H1 (cell line): ENCODE results near the gene ROBO2. TPM values are rescaled to one million over a fixed set of nuclear protein-coding genes. Genes with fewer than 3 reads are reported as not detected.
A peak's percentile ranks its signal among the peaks of the same experiment; 100 is the strongest.

ENCODE experiments used
- CTCF ChIA-PET: fragments of 300-600 bp; sonication (Branson Sonifier 250); formaldehyde crosslinking; loops from one replicate; lab custom pipeline; 2021; ENCODE audit not compliant: partially characterized antibody; lab: Charles Lee
- POLR2A ChIA-PET: fragments of 300-600 bp; sonication (Branson Sonifier 250); formaldehyde crosslinking; loops from one replicate; lab custom pipeline; 2021; ENCODE audit warnings: inconsistent platforms; ENCODE audit not compliant: partially characterized antibody; lab: Charles Lee
- DNase-seq, 2 experiments: peaks; one replicate each; pipeline versions ENCODE4 v3.0.0 to v3.0.0-alpha.2; 2010 to 2022; ENCODE audit warnings: low spot score in 2 of 2, low read depth in 1 of 2, mixed read lengths in 1 of 2
- FAIRE-seq: peaks from 2 replicates; lab custom pipeline; 2011; peaks lifted over from hg19 to GRCh38; lab: Jason Lieb, UNC
- H2AFZ ChIP-seq: 2 replicates; pipeline ENCODE4 v1.8.1; 2012; ENCODE audit warnings: low read length, inconsistent platforms
- H2AK5ac ChIP-seq: 2 replicates; pipeline ENCODE4 v1.6.1; 2013; ENCODE audit warnings: low read depth, low read length
- H2BK120ac ChIP-seq: replicated peaks from 2 replicates; pipeline ENCODE3; 2013; ENCODE audit warnings: low read depth, low read length, inconsistent platforms
- H2BK12ac ChIP-seq: 2 replicates; pipeline ENCODE4 v1.6.1; 2013; ENCODE audit warnings: low read depth, low read length
- H2BK15ac ChIP-seq: 2 replicates; pipeline ENCODE4 v1.6.1; 2013; ENCODE audit warnings: low read length
- H2BK20ac ChIP-seq: 2 replicates; pipeline ENCODE4 v1.6.1; 2013; ENCODE audit warnings: low read length
- H2BK5ac ChIP-seq: 2 replicates; pipeline ENCODE4 v1.6.1; 2013; ENCODE audit warnings: low read depth, low read length
- H3K14ac ChIP-seq: 2 replicates; pipeline ENCODE4 v1.6.1; 2013; ENCODE audit warnings: inconsistent platforms; ENCODE audit not compliant: insufficient read length
- H3K18ac ChIP-seq: 2 replicates; pipeline ENCODE4 v1.6.1; 2013; ENCODE audit warnings: low read length; ENCODE audit errors: extremely low read depth
- H3K23ac ChIP-seq: 2 replicates; pipeline ENCODE4 v1.6.1; 2013; ENCODE audit warnings: inconsistent platforms; ENCODE audit not compliant: insufficient read length
- H3K23me2 ChIP-seq: 2 replicates; pipeline ENCODE4 v1.6.1; 2013; ENCODE audit warnings: low read depth, low read length
- H3K27ac ChIP-seq: 2 replicates; pipeline ENCODE4 v1.6.1; 2011; ENCODE audit warnings: low read depth, low read length, inconsistent platforms
- H3K27me3 ChIP-seq, 4 experiments: replicated peaks in 1 of 4; 1 replicate in 1 of 4; 2 replicates in 3 of 4; pipeline versions ENCODE4 v1.6.1 to v1.8.1; 2011 to 2013; ENCODE audit warnings: low read length in 3 of 4, mild to moderate bottlenecking in 3 of 4, inconsistent platforms in 2 of 4, mixed read lengths in 2 of 4, moderate library complexity in 1 of 4; ENCODE audit not compliant: control insufficient read depth in 3 of 4, insufficient read depth in 3 of 4; ENCODE audit errors: extremely low read depth in 1 of 4
- H3K36me3 ChIP-seq, 4 experiments: 2 replicates each; pipeline versions ENCODE4 v1.6.1 to v1.8.1; 2011 to 2013; ENCODE audit warnings: mild to moderate bottlenecking in 4 of 4, low read length in 3 of 4, moderate library complexity in 2 of 4, control low read depth in 1 of 4, inconsistent platforms in 1 of 4; ENCODE audit not compliant: insufficient read depth in 4 of 4, control insufficient read depth in 2 of 4
- H3K4ac ChIP-seq: replicated peaks from 2 replicates; pipeline ENCODE3; 2013; ENCODE audit warnings: low read length, low read depth, mixed read lengths, inconsistent platforms; ENCODE audit not compliant: insufficient read length
- H3K4me1 ChIP-seq, 4 experiments: replicated peaks in 1 of 4; 1 replicate in 1 of 4; 2 replicates in 3 of 4; pipeline versions ENCODE4 v1.6.1 to v1.8.1; 2011 to 2013; ENCODE audit warnings: low read length in 3 of 4, inconsistent platforms in 2 of 4, mixed read lengths in 1 of 4; ENCODE audit not compliant: insufficient read depth in 4 of 4, control insufficient read depth in 3 of 4
- H3K4me2 ChIP-seq, 2 experiments: 2 replicates each; pipeline versions ENCODE4 v1.6.1 to v1.8.1; 2011 to 2013; ENCODE audit warnings: low read depth in 2 of 2, low read length in 2 of 2, control low read depth in 1 of 2, inconsistent platforms in 1 of 2, mild to moderate bottlenecking in 1 of 2; ENCODE audit not compliant: insufficient read depth in 1 of 2
- H3K4me3 ChIP-seq, 4 experiments: fragments of 200-600, 300-600 bp in 1 of 4; sonication (generic), shearing (Covaris generic), sonication (Bioruptor Twin) in 1 of 4; 2 replicates each; pipeline versions ENCODE4 v1.5.1 to v1.8.1; 2011 to 2016; ENCODE audit warnings: low read length in 4 of 4, low read depth in 3 of 4, control low read depth in 2 of 4, inconsistent platforms in 2 of 4, mild to moderate bottlenecking in 2 of 4, mixed read lengths in 1 of 4, moderate library complexity in 1 of 4; ENCODE audit not compliant: insufficient read depth in 2 of 4; ENCODE audit errors: extremely low read depth in 1 of 4
- H3K56ac ChIP-seq: replicated peaks from 2 replicates; pipeline ENCODE3; 2013; ENCODE audit warnings: low read depth, mild to moderate bottlenecking, mixed read lengths, low read length, inconsistent platforms; ENCODE audit not compliant: insufficient read length
- H3K79me1 ChIP-seq: 2 replicates; pipeline ENCODE4 v1.6.1; 2013; ENCODE audit warnings: low read depth, low read length, control low read depth
- H3K79me2 ChIP-seq, 2 experiments: 2 replicates each; pipeline versions ENCODE4 v1.6.1 to v1.8.1; 2012 to 2013; ENCODE audit warnings: low read length in 2 of 2, mild to moderate bottlenecking in 2 of 2, inconsistent platforms in 1 of 2; ENCODE audit not compliant: insufficient read depth in 2 of 2, control insufficient read depth in 1 of 2
- H3K9ac ChIP-seq, 4 experiments: replicated peaks in 1 of 4; 1 replicate in 1 of 4; 2 replicates in 3 of 4; pipeline versions ENCODE4 v1.6.1 to v1.8.1; 2011 to 2013; ENCODE audit warnings: low read depth in 3 of 4, low read length in 3 of 4, control low read depth in 2 of 4, mild to moderate bottlenecking in 2 of 4, moderate library complexity in 2 of 4, inconsistent platforms in 1 of 4; ENCODE audit errors: extremely low read depth in 1 of 4
- H3K9me3 ChIP-seq, 2 experiments: 2 replicates each; pipeline versions ENCODE4 v1.6.1 to v1.8.1; 2012 to 2013; ENCODE audit warnings: mild to moderate bottlenecking in 2 of 2, moderate library complexity in 2 of 2, control low read depth in 1 of 2, inconsistent platforms in 1 of 2, low read depth in 1 of 2, low read length in 1 of 2, mixed read lengths in 1 of 2; ENCODE audit not compliant: insufficient read depth in 2 of 2
- H4K20me1 ChIP-seq, 2 experiments: replicated peaks in 1 of 2; 2 replicates each; pipeline versions ENCODE3 to v1.8.1; 2011 to 2013; ENCODE audit warnings: inconsistent platforms in 2 of 2, low read length in 2 of 2, mild to moderate bottlenecking in 1 of 2; ENCODE audit not compliant: insufficient read depth in 2 of 2, control insufficient read depth in 1 of 2
- H4K5ac ChIP-seq: 2 replicates; pipeline ENCODE4 v1.6.1; 2013; ENCODE audit warnings: low read length, low read depth, mixed read lengths, inconsistent platforms; ENCODE audit not compliant: insufficient read length
- H4K8ac ChIP-seq: 2 replicates; pipeline ENCODE4 v1.8.0; 2013; ENCODE audit warnings: mild to moderate bottlenecking, moderate library complexity, low read length, inconsistent platforms; ENCODE audit not compliant: insufficient read depth; ENCODE audit errors: extremely low read depth
- H4K91ac ChIP-seq: replicated peaks from 2 replicates; pipeline ENCODE3; 2013; ENCODE audit warnings: low read length, mixed read lengths, inconsistent platforms; ENCODE audit not compliant: insufficient read length
- CBX8 ChIP-seq: fragments of 300-800, 300-1000 bp; sonication (generic); IDR thresholded peaks from 2 replicates; pipeline ENCODE4 v1.7.1; 2016; ENCODE audit warnings: low read depth, low read length, borderline replicate concordance
- KDM5A ChIP-seq: fragments of 200-600 bp; IDR thresholded peaks from 2 replicates; pipeline ENCODE4 v1.7.1; 2012; ENCODE audit warnings: mild to moderate bottlenecking, low read length, inconsistent platforms, mixed read lengths
- NANOG ChIP-seq: IDR thresholded peaks from 2 replicates; pipeline ENCODE4 v1.6.1; 2011; ENCODE audit warnings: low read length, low read depth, mild to moderate bottlenecking, inconsistent platforms; ENCODE audit not compliant: insufficient read depth, poor library complexity, severe bottlenecking
- POLR2AphosphoS5 ChIP-seq: IDR thresholded peaks from 2 replicates; pipeline ENCODE4 v1.6.1; 2011; ENCODE audit warnings: low read depth, low read length
- RAD21 ChIP-seq, 2 experiments: IDR thresholded peaks in 1 of 2; conservative IDR thresholded peaks in 1 of 2; 2 replicates each; pipeline ENCODE4 v1.6.1; 2011; ENCODE audit warnings: low read depth in 2 of 2, low read length in 2 of 2, improper control_type of control experiment in 1 of 2, inconsistent platforms in 1 of 2, mild to moderate bottlenecking in 1 of 2, moderate library complexity in 1 of 2
- RBBP5 ChIP-seq: IDR thresholded peaks from 2 replicates; pipeline ENCODE4 v1.7.1; 2012; ENCODE audit warnings: low read depth, mild to moderate bottlenecking, inconsistent platforms, low read length, moderate library complexity, borderline replicate concordance
- TAF7 ChIP-seq: optimal IDR thresholded peaks from 2 replicates; pipeline ENCODE3; 2011; ENCODE audit warnings: low read depth, mild to moderate bottlenecking, inconsistent platforms, low read length, moderate library complexity, borderline replicate concordance
- YY1 ChIP-seq: IDR thresholded peaks from 2 replicates; pipeline ENCODE4 v1.6.1; 2011; ENCODE audit warnings: low read depth, mild to moderate bottlenecking, low read length
- WGBS, 2 experiments: shearing (Covaris generic) in 1 of 2; methylation state at CpG; one replicate each; pipeline versions ENCODE4 v1.1.6 to v1.1.7; 2013 to 2015; ENCODE audit warnings: low lambda C conversion rate in 2 of 2, mixed read lengths in 2 of 2, inconsistent platforms in 1 of 2, low coverage in 1 of 2, missing lambda C conversion rate in 1 of 2; ENCODE audit not compliant: insufficient replicate concordance in 2 of 2, insufficient coverage in 1 of 2, insufficient read length in 1 of 2; ENCODE audit errors: extremely low coverage in 1 of 2, missing lambda C conversion rate in 1 of 2; 5-methylcytosine and 5-hydroxymethylcytosine counted together
- polyA plus RNA-seq, 7 experiments: library from polyadenylated mRNA; depleted of rRNA in 3 of 7; stranded (reverse) in 5 of 7; unstranded in 2 of 7; fragments of >200 nt in 5 of 7; fragments of 200-250 nt in 2 of 7; gene quantifications; 1 replicate in 5 of 7; 2 replicates in 1 of 7; 4 replicates in 1 of 7; pipeline versions ENCODE4 v1.2.1 to v1.2.3, GENCODE V29; 2011 to 2013; ENCODE audit warnings: missing spikeins in 2 of 7, mixed read lengths in 2 of 7
- total RNA-seq: library from RNA; stranded (reverse); fragmentation: NEBNext Ultra II Directional; extraction: Animal tissue kit (Norgen Biotek cat#: 25700); gene quantifications from 2 replicates; pipeline ENCODE4 v1.2.1, GENCODE V29; 2021

ROBO2 gene
- total and polyA plus RNA-seq, 2 of the 8 experiments (the other 6 are each of a cell fraction or from before 2014, with no cell fraction given), result 1.5 to 2.9 TPM

GRCh38 chr3:77158730-77159581 lies 119.1 kb downstream of the ROBO2 start:
- no peak overlapping the region for H3K23ac ChIP-seq
- no peak overlapping the region for H3K18ac ChIP-seq
- H4K5ac ChIP-seq, result no peak overlapping the region
- no peak overlapping the region for H2BK120ac ChIP-seq
- H2BK12ac ChIP-seq, result no peak overlapping the region
- no peak overlapping the region for H3K4me2 ChIP-seq
- no peak overlapping the region for H2BK20ac ChIP-seq
- FAIRE-seq (no peak), DNase-seq (no peak)
- H2BK5ac ChIP-seq, result no peak overlapping the region
- no peaks in the 10 kb centered on the region for H3K36me3 ChIP-seq
- H3K4me1 ChIP-seq, result peaks cover 0 to 4% (median 0%) of the 10 kb centered on the region in 4 experiments; a peak in 1 of 7 replicates
- H3K9me3 ChIP-seq, result no peaks in the 10 kb centered on the region
- H3K23me2 ChIP-seq, result no peaks in the 10 kb centered on the region
- no peak overlapping the region for H3K4ac ChIP-seq
- TF ChIP-seq KDM5A, result no peak
- no peak for TF ChIP-seq YY1
- no peak for TF ChIP-seq NANOG
- no peak for TF ChIP-seq TAF7
- peak in 1 of 2 experiments; percentile 24; a peak in 1 of 4 replicates for TF ChIP-seq RAD21 (IDR thresholded peaks at IDR 0.05 in 1 of 2, conservative IDR thresholded peaks at IDR 0.05 in 1 of 2; ENCODE audit: low read depth in 2 of 2, low read length in 2 of 2)
- TF ChIP-seq CBX8, result no peak
- TF ChIP-seq RBBP5, result no peak
- TF ChIP-seq POLR2AphosphoS5, result no peak
- no peaks in the 10 kb centered on the region for H3K79me2 ChIP-seq
- no peak overlapping the region for H3K56ac ChIP-seq
- H3K27me3 ChIP-seq, result no peaks in the 10 kb centered on the region
- H3K14ac ChIP-seq, result no peak overlapping the region
- H3K27ac ChIP-seq, result no peak overlapping the region
- POLR2A ChIA-PET, result no interaction called here
- no peak overlapping the region for H2BK15ac ChIP-seq
- no peaks in the 10 kb centered on the region for H3K79me1 ChIP-seq
- H2AK5ac ChIP-seq, result no peak overlapping the region
- no peak overlapping the region for H3K4me3 ChIP-seq
- no peak overlapping the region for H4K8ac ChIP-seq
- CTCF ChIA-PET, result interaction anchor here (0.6 to 2.1 kb wide), 22 partner anchors 8 to 1954 kb away, joined by 3 to 8 read pairs (median 3); no protein-coding TSS in a partner anchor
- H4K91ac ChIP-seq, result no peak overlapping the region
- WGBS, 2 experiments, result 87% methylated on average over 5 of the region's 5 CpGs; no CpG with 5 or more reads in 1 of the 2 experiments
- no peak overlapping the region for H2AFZ ChIP-seq
- H4K20me1 ChIP-seq, result no peaks in the 10 kb centered on the region
- no peak overlapping the region for H3K9ac ChIP-seq
